ENCODE data around the gene UBE2E2. TPM values are rescaled to one million over a fixed set of nuclear protein-coding genes. Genes with fewer than 3 reads are reported as not detected.
"Not testable (repeated sequence)": the region's sequence is repeated elsewhere in the genome, so short reads cannot be mapped to it uniquely, and the experiment has no call there.

Gene UBE2E2
- total RNA-seq, 1 donor from 2014 or later = 42.4 TPM

- TF ChIP-seq CTCF (IDR thresholded peaks at IDR 0.05) = no peak
- Mint-ChIP-seq H3K4me1 (ENCODE audit: unreplicated experiment) (peaks cover 6% of the 10 kb centered on the region), H3K9me3 (ENCODE audit: unreplicated experiment) (no peaks in the 10 kb centered on the region), H3K4me3 (ENCODE audit: unreplicated experiment) (no peak overlapping the region), H3K36me3 (ENCODE audit: unreplicated experiment) (no peaks in the 10 kb centered on the region), H3K27ac (ENCODE audit: unreplicated experiment) (no peak overlapping the region), H3K27me3 (ENCODE audit: unreplicated experiment) (no peaks in the 10 kb centered on the region)
- no peak for DNase-seq (ENCODE audit: extremely low spot score, unreplicated experiment)
These were observed 138.2 kb downstream of the UBE2E2 start for GRCh38 chr3:23341147-23341838.

GRCh38 chr3:23342343-23342742 is 139.2 kb downstream of the UBE2E2 start:
- Mint-ChIP-seq H3K27me3 (ENCODE audit: unreplicated experiment) (no peaks in the 10 kb centered on the region), H3K4me1 (ENCODE audit: unreplicated experiment) (peaks cover 6% of the 10 kb centered on the region), H3K9me3 (ENCODE audit: unreplicated experiment) (no peaks in the 10 kb centered on the region), H3K36me3 (ENCODE audit: unreplicated experiment) (no peaks in the 10 kb centered on the region), H3K27ac (ENCODE audit: unreplicated experiment) (no peak overlapping the region), H3K4me3 (ENCODE audit: unreplicated experiment) (no peak overlapping the region)
- TF ChIP-seq CTCF (IDR thresholded peaks at IDR 0.05) = no peak
- no peak for DNase-seq (ENCODE audit: extremely low spot score, unreplicated experiment)

DNA sequence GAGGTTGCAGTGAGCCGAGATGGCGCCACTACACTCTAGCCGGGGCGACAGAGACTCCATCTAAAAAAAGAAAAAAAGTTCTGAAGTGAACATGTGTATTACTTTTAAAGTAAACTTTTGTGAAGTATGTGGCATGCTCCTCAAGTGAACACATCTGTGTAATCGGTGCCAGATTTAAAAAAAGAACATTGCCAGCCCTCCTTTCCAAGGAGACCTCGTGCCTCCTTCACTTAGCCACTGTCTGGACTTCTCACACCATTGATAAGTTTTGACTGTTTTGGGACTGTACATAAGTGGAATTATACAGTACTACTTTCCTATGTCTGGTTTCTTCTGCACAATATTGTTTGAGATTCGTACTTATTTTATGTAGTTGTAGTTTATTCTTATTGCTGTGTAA is 140.4 kb downstream of the UBE2E2 start:
- Mint-ChIP-seq H3K27ac (ENCODE audit: unreplicated experiment) (no peak overlapping the region), H3K27me3 (ENCODE audit: unreplicated experiment) (no peaks in the 10 kb centered on the region), H3K36me3 (ENCODE audit: unreplicated experiment) (no peaks in the 10 kb centered on the region), H3K4me1 (ENCODE audit: unreplicated experiment) (peaks cover 6% of the 10 kb centered on the region), H3K9me3 (ENCODE audit: unreplicated experiment) (no peaks in the 10 kb centered on the region), H3K4me3 (ENCODE audit: unreplicated experiment) (no peak overlapping the region)
- DNase-seq (ENCODE audit: extremely low spot score, unreplicated experiment) = no peak
- no peak for TF ChIP-seq CTCF (IDR thresholded peaks at IDR 0.05)

DNA sequence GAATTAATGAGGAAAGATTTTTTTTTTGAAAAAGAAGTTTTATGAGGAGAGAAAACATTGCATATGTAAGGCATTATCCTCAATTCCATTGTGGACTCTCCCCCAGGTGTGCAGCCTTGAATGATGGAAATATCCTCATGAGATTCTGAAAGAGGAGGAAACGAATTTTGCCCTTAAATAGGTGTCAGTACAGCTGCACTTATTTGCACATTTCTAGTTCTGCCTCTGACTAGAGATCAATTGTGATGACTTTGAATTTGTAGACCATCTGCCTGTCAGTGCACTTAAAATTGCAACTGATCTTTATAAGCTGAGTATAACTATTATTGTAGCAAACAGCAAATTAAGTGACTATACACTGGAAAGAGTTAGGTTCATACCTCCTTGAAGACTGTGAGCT is 141.8 kb downstream of the UBE2E2 start:
- no peak overlapping the region for H3K4me3 Mint-ChIP-seq (ENCODE audit: unreplicated experiment)
- no peak for TF ChIP-seq CTCF (IDR thresholded peaks at IDR 0.05)
- H3K36me3 Mint-ChIP-seq (ENCODE audit: unreplicated experiment) = no peaks in the 10 kb centered on the region
- no peak overlapping the region for H3K27ac Mint-ChIP-seq (ENCODE audit: unreplicated experiment)
- peaks cover 6% of the 10 kb centered on the region for H3K4me1 Mint-ChIP-seq (ENCODE audit: unreplicated experiment)
- H3K27me3 Mint-ChIP-seq (ENCODE audit: unreplicated experiment) = no peaks in the 10 kb centered on the region
- no peaks in the 10 kb centered on the region for H3K9me3 Mint-ChIP-seq (ENCODE audit: unreplicated experiment)
- no peak for DNase-seq (ENCODE audit: extremely low spot score, unreplicated experiment)

DNA sequence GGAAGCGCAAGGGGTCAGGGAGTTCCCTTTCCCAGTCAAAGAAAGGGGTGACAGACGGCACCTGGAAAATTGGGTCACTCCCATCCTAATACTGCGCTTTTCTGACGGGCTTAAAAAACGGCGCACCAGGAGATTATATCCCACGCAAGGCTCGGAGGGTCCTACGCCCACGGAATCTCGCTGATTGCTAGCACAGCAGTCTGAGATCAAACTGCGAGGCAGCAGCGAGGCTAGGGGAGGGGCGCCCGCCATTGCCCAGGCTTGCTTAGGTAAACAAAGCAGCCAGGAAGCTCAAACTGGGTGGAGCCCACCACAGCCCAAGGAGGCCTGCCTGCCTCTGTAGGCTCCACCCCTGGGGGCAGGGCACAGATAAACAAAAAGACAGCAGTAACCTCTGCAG is 146.3 kb downstream of the UBE2E2 start:
- not testable (repeated sequence) for H3K27me3 Mint-ChIP-seq (ENCODE audit: unreplicated experiment); H3K4me1 Mint-ChIP-seq (ENCODE audit: unreplicated experiment); DNase-seq (ENCODE audit: extremely low spot score, unreplicated experiment); H3K4me3 Mint-ChIP-seq (ENCODE audit: unreplicated experiment); H3K36me3 Mint-ChIP-seq (ENCODE audit: unreplicated experiment); H3K27ac Mint-ChIP-seq (ENCODE audit: unreplicated experiment); H3K9me3 Mint-ChIP-seq (ENCODE audit: unreplicated experiment)
